Thymus (tissue), 11 donors: Measurements from ENCODE around the gene STX7. TPM values are rescaled to one million over a fixed set of nuclear protein-coding genes. Genes with fewer than 3 reads are reported as not detected.

ENCODE experiments used
- DNase-seq, 9 donors: peaks; one replicate each; pipeline ENCODE4 v3.0.0-alpha.2; 2013; ENCODE audit warnings: low spot score in 9 of 9, low read depth in 6 of 9, missing footprints in 1 of 9
- H3K27ac ChIP-seq, 2 donors: one replicate each; pipeline ENCODE4 v1.5.1; 2013; ENCODE audit warnings: control low read depth in 1 of 2, low read depth in 1 of 2, low read length in 1 of 2, mild to moderate bottlenecking in 1 of 2, moderate library complexity in 1 of 2
- H3K27me3 ChIP-seq, 2 donors: one replicate each; pipeline ENCODE4 v1.5.1; 2013; ENCODE audit warnings: low read length in 1 of 2; ENCODE audit not compliant: control insufficient read depth in 2 of 2, insufficient read depth in 1 of 2
- H3K36me3 ChIP-seq, 2 donors: one replicate each; pipeline ENCODE4 v1.5.1; 2013; ENCODE audit warnings: low read length in 1 of 2, mild to moderate bottlenecking in 1 of 2, moderate library complexity in 1 of 2; ENCODE audit not compliant: control insufficient read depth in 2 of 2, insufficient read depth in 2 of 2
- H3K4me1 ChIP-seq, 2 donors: one replicate each; pipeline ENCODE4 v1.5.1; 2013; ENCODE audit warnings: low read length in 2 of 2; ENCODE audit not compliant: control insufficient read depth in 2 of 2, insufficient read depth in 2 of 2
- H3K4me3 ChIP-seq, 2 donors: one replicate each; pipeline ENCODE4 v1.5.1; 2013; ENCODE audit warnings: low read length in 2 of 2, control low read depth in 1 of 2, mild to moderate bottlenecking in 1 of 2
- H3K9me3 ChIP-seq, 2 donors: one replicate each; pipeline ENCODE4 v1.5.1; 2013; ENCODE audit warnings: low read length in 1 of 2, mild to moderate bottlenecking in 1 of 2; ENCODE audit not compliant: control insufficient read depth in 2 of 2, insufficient read depth in 1 of 2
- WGBS: extraction: QIAGEN DNeasy Blood & Tissue Kit; methylation state at CpG from one replicate; pipeline ENCODE4 v1.1.7; 2013; 5-methylcytosine and 5-hydroxymethylcytosine counted together
- polyA plus RNA-seq: library from polyadenylated mRNA; stranded (reverse); fragments of 200-250 nt; gene quantifications from one replicate; pipeline ENCODE4 v1.2.3, GENCODE V29; 2013
- total RNA-seq: library from RNA; stranded (reverse); fragments of 120-200 nt; gene quantifications from one replicate; pipeline ENCODE4 v1.2.4, GENCODE V29; 2013
- donor health status: healthy.

STX7 gene
- total and polyA plus RNA-seq, 2 donors = 13.3 to 20.3 TPM

DNA sequence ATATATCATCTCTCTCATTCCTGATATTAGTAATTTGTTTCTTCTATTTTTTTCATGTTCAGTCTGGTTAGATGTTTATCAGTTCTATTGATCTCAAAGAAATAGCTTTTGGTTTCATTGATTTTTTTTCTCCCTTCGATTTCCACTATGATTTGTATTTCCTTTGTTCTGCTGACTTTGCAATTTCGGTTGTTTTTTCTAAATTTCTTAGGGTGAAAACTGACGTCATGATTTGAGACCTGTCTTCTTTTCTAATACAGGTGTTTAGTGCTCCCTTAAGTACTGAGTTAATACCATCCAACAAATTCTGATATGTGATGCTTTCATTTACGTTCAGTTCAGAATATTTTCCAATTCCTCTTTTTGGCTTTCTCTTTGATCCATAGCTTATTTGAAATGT lies 25.2 kb downstream of the STX7 start:
- no peak overlapping the region for H3K27ac ChIP-seq
- no peaks in the 10 kb centered on the region for H3K36me3 ChIP-seq
- H3K9me3 ChIP-seq = no peaks in the 10 kb centered on the region
- no peaks in the 10 kb centered on the region for H3K27me3 ChIP-seq
- no peak for DNase-seq
- no peak overlapping the region for H3K4me3 ChIP-seq
- 96% methylated on average over 4 of the region's 4 CpGs for WGBS
- no peaks in the 10 kb centered on the region for H3K4me1 ChIP-seq

DNA sequence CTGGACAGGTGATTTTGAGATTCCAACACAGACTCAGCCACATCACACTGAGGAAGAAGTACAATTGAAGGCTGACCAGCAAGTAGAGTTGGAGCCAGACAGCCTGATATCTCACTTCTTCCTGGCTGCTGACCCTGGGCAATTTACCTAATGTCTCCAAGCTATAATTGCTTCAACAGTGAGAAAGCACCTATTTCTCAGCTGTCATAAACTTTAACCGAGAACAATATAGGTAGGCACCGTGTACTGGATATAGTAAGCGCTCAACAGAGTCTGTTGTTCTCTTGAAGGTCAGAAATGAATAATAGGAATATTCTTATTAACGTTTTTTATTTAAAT lies 28.3 kb downstream of the STX7 start:
- no peaks in the 10 kb centered on the region for H3K27me3 ChIP-seq
- no peak for DNase-seq
- H3K36me3 ChIP-seq = no peaks in the 10 kb centered on the region
- no peak overlapping the region for H3K27ac ChIP-seq
- no peaks in the 10 kb centered on the region for H3K4me1 ChIP-seq
- H3K4me3 ChIP-seq = no peak overlapping the region
- no peaks in the 10 kb centered on the region for H3K9me3 ChIP-seq
- 96% methylated on average over 4 of the region's 4 CpGs for WGBS

- Histone ChIP-seq H3K36me3 (no peaks in the 10 kb centered on the region), H3K4me3 (no peak overlapping the region), H3K27me3 (no peaks in the 10 kb centered on the region), H3K4me1 (no peaks in the 10 kb centered on the region), H3K27ac (no peak overlapping the region), H3K9me3 (no peaks in the 10 kb centered on the region)
- DNase-seq = peak; percentile 32 to 79 (median 52)
- 56% methylated on average over 9 of the region's 9 CpGs for WGBS
Observed at GRCh38 chr6:132483779-132484679, 28.9 kb downstream of the STX7 start.

DNA sequence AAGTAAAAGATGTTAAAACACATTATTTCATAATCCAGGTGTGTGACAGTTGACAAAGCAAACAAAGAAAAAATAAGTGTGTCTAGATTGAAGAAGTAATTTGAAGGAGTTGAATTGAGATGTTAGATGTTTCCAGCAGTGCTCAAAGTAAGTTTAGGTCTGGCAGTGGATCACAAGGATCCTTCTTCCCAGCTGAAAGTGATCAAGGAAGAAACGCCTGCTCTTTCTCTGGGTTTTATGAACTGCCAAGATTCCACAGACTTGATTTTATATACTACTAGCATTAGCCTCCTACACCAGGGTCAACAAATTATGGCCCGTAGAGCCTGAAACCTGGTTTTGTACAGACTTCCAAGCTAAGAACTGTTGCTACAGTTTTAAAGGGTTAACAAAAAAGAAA lies 30.3 kb downstream of the STX7 start:
- Histone ChIP-seq H3K36me3 (no peaks in the 10 kb centered on the region), H3K9me3 (no peaks in the 10 kb centered on the region), H3K4me1 (no peaks in the 10 kb centered on the region), H3K4me3 (no peak overlapping the region), H3K27ac (no peak overlapping the region), H3K27me3 (no peaks in the 10 kb centered on the region)
- WGBS = 97% methylated on average over 2 of the region's 2 CpGs
- no peak for DNase-seq

DNA sequence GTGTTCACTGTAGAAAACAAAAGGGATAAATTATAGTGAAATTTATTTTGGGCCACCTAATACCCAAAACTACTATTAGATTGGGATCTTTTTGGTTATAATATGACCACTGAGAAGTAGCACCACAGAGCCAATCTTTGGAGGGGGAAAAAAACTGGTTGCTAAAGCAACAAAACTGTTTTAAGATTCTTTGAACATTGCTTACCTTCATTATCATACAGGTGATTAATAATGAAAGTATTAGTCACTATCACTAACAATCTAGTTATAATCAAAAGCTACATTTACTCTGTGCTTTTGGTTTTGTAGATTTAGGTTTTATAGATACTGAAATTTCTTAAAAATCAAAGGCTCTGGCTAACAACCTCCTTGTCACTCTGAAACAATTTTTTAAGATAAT lies 31.7 kb downstream of the STX7 start:
- H3K27ac ChIP-seq = no peak overlapping the region
- no peak for DNase-seq
- no peak overlapping the region for H3K4me3 ChIP-seq
- H3K9me3 ChIP-seq = no peaks in the 10 kb centered on the region
- H3K36me3 ChIP-seq = no peaks in the 10 kb centered on the region
- no peaks in the 10 kb centered on the region for H3K27me3 ChIP-seq
- no peaks in the 10 kb centered on the region for H3K4me1 ChIP-seq

DNA sequence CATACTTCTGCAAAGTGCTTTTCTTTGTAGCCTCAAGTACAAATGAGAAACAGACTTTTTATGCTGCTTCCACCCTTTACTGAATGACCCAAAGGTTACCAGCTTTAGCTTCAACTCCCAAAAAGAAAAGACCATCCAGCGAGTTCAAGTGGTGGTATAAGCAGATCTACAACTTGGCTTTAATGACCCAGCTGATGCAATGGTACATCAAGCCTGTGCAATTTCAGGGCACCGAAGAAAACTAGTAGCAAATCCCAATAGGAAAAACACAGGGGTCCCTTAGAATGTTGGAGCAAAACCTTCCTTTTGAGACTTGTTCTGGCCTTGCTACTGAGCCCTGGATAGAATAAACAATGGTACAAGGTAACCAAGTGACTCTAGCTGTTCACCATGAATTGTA lies 33.8 kb downstream of the STX7 start:
- Histone ChIP-seq H3K27ac (no peak overlapping the region), H3K27me3 (no peaks in the 10 kb centered on the region), H3K36me3 (no peaks in the 10 kb centered on the region), H3K4me3 (no peak overlapping the region), H3K4me1 (no peaks in the 10 kb centered on the region), H3K9me3 (no peaks in the 10 kb centered on the region)
- WGBS = over 99% methylated on average over 2 of the region's 2 CpGs
- no peak for DNase-seq

- DNase-seq = no peak
- H3K4me3 ChIP-seq = no peak overlapping the region
- H3K27ac ChIP-seq = no peak overlapping the region
- H3K36me3 ChIP-seq = no peaks in the 10 kb centered on the region
- no peaks in the 10 kb centered on the region for H3K9me3 ChIP-seq
- no peaks in the 10 kb centered on the region for H3K27me3 ChIP-seq
- 97% methylated on average over 5 of the region's 5 CpGs for WGBS
- H3K4me1 ChIP-seq = no peaks in the 10 kb centered on the region
Observed at GRCh38 chr6:132478674-132479073, 34.2 kb downstream of the STX7 start.

DNA sequence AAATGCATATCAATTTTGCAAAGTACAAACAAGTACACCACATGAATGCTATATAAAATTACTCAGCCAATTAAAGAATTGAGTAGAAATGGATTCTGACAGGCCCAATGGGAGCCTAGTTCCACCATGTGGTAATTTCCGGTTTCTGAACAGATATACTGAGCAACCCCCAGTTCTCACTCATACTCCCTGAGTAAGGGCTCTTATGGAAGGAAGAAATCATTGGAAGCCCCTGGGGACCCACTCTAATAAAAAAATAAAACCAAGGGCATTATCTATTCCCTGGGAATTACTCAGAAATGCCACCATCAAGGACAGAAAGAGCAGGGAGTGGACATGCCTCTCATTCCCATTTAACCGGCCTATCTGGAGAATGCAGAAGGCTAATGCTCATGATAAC lies 34.6 kb downstream of the STX7 start:
- no peaks in the 10 kb centered on the region for H3K36me3 ChIP-seq
- H3K4me3 ChIP-seq = no peak overlapping the region
- 68% methylated on average over 2 of the region's 2 CpGs for WGBS
- DNase-seq = no peak
- no peak overlapping the region for H3K27ac ChIP-seq
- no peaks in the 10 kb centered on the region for H3K9me3 ChIP-seq
- H3K4me1 ChIP-seq = no peaks in the 10 kb centered on the region
- no peaks in the 10 kb centered on the region for H3K27me3 ChIP-seq

GRCh38 chr6:132476688-132477087 lies 36.2 kb downstream of the STX7 start:
- no peaks in the 10 kb centered on the region for H3K27me3 ChIP-seq
- H3K9me3 ChIP-seq = no peaks in the 10 kb centered on the region
- DNase-seq = no peak
- H3K4me3 ChIP-seq = no peak overlapping the region
- H3K27ac ChIP-seq = no peak overlapping the region
- H3K36me3 ChIP-seq = no peaks in the 10 kb centered on the region
- WGBS = 96% methylated on average over 4 of the region's 4 CpGs
- H3K4me1 ChIP-seq = no peaks in the 10 kb centered on the region
